Right renal pelvis (tissue), 4 donors: ENCODE data around the gene GPHA2. TPM values are rescaled to one million over a fixed set of nuclear protein-coding genes. Genes with fewer than 3 reads are reported as not detected.
A peak's percentile ranks its signal among the peaks of the same experiment; 100 is the strongest.
"Not testable (repeated sequence)": the region's sequence is repeated elsewhere in the genome, so short reads cannot be mapped to it uniquely, and the experiment has no call there.

Experiments
- DNase-seq, 4 donors: peaks; one replicate each; pipeline ENCODE4 v3.0.0-alpha.2; 2013; ENCODE audit warnings: low read depth in 4 of 4, low spot score in 3 of 4, missing footprints in 1 of 4
- polyA plus RNA-seq, 4 donors: library from polyadenylated mRNA; unstranded; fragments of 120-200 nt; gene quantifications; one replicate each; pipeline ENCODE4 v1.2.1, GENCODE V29; 2013; ENCODE audit not compliant: insufficient read length in 4 of 4

GPHA2 gene, protein sequence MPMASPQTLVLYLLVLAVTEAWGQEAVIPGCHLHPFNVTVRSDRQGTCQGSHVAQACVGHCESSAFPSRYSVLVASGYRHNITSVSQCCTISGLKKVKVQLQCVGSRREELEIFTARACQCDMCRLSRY
- 1 to 10 TPM in 3 of 4 donors, under 1 TPM in 1; 0.54 to 2.8 (median 1.9) TPM for polyA plus RNA-seq

- DNase-seq = no peak
Observed at GRCh38 chr11:64935359-64936081, at the start of gene GPHA2. Gene GPHA2 (minus strand): TSS chr11:64935893. CDS start chr11:64935460, 433 bp downstream.

GRCh38 chr11:64983339-64983738 lies 47.6 kb upstream of the GPHA2 start:
- not testable (repeated sequence) for DNase-seq

GRCh38 chr11:64976651-64977050 lies 41.0 kb upstream of the GPHA2 start:
- no peak for DNase-seq

- DNase-seq = no peak
Observed at GRCh38 chr11:64974124-64974523, 38.4 kb upstream of the GPHA2 start.

GRCh38 chr11:64971421-64972233 lies 35.9 kb upstream of the GPHA2 start, which contains the start of gene MAJIN:
Gene MAJIN (minus strand): TSS chr11:64972108. CDS start chr11:64959405, 12,703 bp downstream.
- peak; percentile 77 to 84 (median 82) for DNase-seq

DNA sequence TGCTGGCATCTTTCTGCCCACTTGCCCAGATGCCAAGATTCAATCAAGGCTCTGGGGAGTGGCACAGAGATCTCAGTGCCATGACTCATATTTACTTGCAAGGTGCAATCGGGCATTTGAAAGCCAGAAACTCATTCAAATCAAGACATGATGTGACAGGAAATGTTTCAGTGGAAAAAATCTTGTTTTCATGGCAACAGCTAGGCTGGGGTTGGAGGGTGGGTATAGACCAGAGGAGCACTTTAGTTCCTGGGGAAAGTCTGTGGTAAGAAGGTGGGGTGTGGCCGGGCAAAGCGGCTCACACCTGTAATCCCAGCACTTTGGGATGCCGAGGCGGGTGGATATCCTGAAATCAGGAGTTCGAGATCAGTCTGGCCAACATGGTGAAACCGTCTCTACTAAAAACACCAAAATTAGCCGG lies 35.0 kb upstream of the GPHA2 start:
- DNase-seq = no peak

GRCh38 chr11:64969209-64969608 lies 33.5 kb upstream of the GPHA2 start:
- no peak for DNase-seq

DNA sequence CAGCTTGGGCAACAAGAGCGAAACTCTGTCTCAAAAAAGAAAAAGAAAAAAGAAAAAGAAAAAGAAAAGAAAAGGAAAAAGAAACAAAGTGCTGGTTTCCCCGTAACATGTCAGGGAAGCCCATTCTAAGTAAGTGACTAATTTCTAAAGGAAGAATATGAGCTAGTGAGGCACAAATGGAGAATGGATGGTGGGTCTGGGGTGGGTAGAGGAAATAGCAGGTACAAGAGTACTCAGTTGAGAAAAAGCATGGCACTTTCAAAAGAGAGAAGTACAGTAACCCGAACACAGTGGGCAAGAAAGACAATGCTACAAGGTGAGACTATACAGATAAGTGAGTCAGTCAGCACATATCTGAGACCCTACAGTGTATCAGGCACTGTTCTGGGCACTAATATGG lies 31.7 kb upstream of the GPHA2 start:
- no peak for DNase-seq

- no peak for DNase-seq
Observed at GRCh38 chr11:64963072-64963631, 27.5 kb upstream of the GPHA2 start.

DNA sequence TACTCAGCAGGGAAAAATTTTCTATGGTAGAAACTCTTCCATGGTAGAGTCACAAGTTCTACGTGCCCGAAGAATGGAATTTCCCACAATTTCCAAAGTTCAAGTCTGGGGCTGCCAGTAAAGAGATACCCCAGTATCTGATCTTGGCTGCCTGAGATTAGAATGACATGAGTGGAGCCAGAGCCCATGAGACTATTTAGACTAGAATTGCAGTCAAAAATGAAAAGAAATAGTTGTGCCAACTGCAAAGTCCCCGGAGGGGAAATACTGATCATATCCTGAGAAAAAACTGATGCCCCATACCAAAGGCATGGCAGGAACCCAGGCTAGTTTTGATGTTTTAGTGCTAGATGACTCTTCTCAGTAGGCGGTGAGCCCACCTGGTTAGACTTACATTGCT lies 25.0 kb upstream of the GPHA2 start:
- DNase-seq = no peak

GRCh38 chr11:64959498-64959897 lies 23.8 kb upstream of the GPHA2 start:
- no peak for DNase-seq

- no peak for DNase-seq
Observed at GRCh38 chr11:64954201-64954600, 18.5 kb upstream of the GPHA2 start.

DNA sequence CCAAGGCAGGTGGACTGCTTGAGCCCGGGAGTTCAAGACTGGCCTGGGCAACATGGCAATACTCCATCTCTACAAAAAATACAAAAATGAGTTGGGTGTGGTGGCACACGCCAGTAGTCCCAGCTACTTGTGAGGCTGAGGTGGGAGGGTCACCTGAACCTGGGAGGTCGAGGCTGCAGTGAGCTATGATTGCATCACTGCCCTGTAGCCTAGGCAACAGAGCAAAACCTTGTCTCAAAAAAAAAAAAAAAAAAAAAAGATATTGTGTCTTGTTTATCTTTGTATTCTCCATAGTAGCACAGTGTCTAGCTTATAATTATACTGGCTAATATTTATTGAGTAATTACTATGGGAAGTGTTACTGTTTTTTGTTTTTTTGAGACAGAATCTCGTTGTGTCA lies 15.8 kb upstream of the GPHA2 start:
- DNase-seq = no peak

GRCh38 chr11:64947208-64947814 lies 11.6 kb upstream of the GPHA2 start:
- DNase-seq = no peak

DNA sequence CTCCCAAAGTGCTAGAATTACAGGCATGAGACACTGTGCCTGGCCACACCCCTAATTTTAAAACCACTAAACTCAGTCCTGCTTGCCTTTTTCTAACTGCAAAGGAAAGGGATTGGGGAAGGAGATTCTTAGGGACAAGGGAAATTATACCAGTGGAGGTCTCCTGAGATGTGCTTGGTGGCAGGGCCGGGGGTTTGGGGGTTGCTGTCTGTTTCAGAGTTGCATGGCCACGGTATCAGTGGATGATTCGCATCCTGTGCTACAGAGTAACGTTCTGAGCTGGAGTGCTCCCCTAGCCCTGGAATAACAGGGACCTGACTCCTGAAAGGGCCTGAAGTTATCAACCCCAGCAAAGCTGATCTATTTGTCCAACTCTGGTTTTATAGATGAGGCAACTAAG lies 846 bp upstream of the GPHA2 start:
- DNase-seq = no peak

GRCh38 chr11:64934682-64935358 lies 873 bp downstream of the GPHA2 start:
- DNase-seq = no peak

DNA sequence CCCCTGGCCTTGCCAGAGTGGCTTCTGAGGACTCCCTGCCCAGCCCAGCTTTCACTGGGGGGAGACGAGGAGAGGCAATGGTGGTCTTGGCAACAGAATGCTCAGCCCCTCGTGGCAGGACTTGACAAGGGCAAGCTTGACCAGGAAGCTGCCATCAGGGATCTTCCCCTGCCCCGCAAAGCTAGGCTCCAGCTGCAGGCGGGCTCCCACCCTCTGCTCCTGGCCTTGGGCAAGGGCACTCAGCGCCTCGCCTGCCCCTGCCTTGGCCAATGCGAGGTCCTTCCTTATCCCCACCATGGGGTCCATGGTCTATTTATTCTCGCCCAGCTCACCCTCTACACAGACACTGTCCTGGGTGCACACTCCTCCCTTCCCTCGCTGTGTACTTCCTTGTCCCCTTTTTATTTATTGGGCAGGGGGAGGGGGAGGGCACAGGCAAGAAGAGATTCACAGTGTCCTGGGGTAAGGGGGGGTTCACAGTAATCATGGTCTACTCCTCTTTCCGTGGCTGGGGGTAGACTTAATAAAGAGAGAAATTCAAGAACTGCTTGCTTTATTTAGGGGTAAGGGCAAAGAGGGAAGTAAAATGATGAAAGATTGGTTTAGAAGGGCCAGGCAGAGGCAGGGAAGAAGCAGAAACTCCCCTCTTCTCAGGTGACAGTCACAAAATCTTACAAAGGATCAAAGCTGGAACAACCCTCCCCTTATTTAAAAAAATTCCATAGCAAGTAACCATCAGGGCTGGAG lies 1.6 kb downstream of the GPHA2 start:
- no peak for DNase-seq

- no peak for DNase-seq
Observed at GRCh38 chr11:64933213-64933934, 2.3 kb downstream of the GPHA2 start.

DNA sequence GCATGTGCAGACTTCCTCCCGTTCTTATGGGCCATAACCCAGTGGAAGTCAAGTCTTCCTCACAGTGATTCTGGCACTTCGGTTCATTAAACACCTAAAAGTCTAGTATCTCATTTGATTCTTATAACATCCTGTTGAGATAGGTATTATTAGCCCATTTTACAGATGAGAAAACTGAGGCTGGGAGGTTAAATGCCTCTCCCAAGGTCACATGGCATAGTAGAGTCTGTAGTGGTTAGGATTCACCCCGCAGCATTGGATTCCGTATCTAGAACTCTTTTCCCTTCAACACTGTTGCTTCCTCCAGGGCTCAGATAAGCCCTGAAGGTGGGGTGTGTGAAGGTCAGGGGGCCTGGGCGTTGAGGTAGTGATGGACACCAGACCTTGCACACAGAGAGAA lies 3.4 kb downstream of the GPHA2 start:
- no peak for DNase-seq
